Panc1 (cell line): ENCODE measurements around the gene SLC6A7. TPM values are rescaled to one million over a fixed set of nuclear protein-coding genes. Genes with fewer than 3 reads are reported as not detected.

Source experiments
- ATAC-seq: fragments of 200-7000 bp; cut with Tn5 transposase; 2 replicates; pipeline ENCODE4 v1.9.1; 2020; ENCODE audit warnings: mild to moderate bottlenecking, moderate library complexity
- BruUV-seq: library from RNA; stranded (reverse); fragments of 400-500 nt; replicated peaks from 2 replicates; lab custom pipeline; 2021; lab: Mats Ljungman, UMichigan
- CTCF ChIA-PET: fragments of 300-600 bp; sonication (Branson Sonifier 250); formaldehyde crosslinking; loops from one replicate; lab custom pipeline; 2022; ENCODE audit warnings: antibody characterized with exemption; lab: Charles Lee
- POLR2A ChIA-PET: fragments of 300-600 bp; sonication (Branson Sonifier 250); formaldehyde crosslinking; loops from one replicate; lab custom pipeline; 2022; ENCODE audit warnings: antibody characterized with exemption; lab: Charles Lee
- DNase-seq: peaks from one replicate; pipeline ENCODE4 v3.0.0-alpha.2; 2010; ENCODE audit warnings: low read depth, low spot score
- H3K27ac ChIP-seq: 2 replicates; pipeline ENCODE4 v1.5.1; 2011; ENCODE audit warnings: mild to moderate bottlenecking, low read length, inconsistent platforms
- H3K27me3 ChIP-seq: fragments of 200-500 bp; sonication (Bioruptor generic); 2 replicates; pipeline ENCODE4 v1.6.0; 2014; ENCODE audit warnings: low read length, inconsistent platforms; ENCODE audit not compliant: control insufficient read depth, insufficient read depth
- H3K36me3 ChIP-seq: fragments of 200-500 bp; sonication (Bioruptor generic); 2 replicates; pipeline ENCODE4 v1.5.1; 2014; ENCODE audit warnings: inconsistent platforms, mild to moderate bottlenecking, low read length, moderate library complexity; ENCODE audit not compliant: control insufficient read depth, insufficient read depth
- H3K4me1 ChIP-seq: 2 replicates; pipeline ENCODE4 v1.5.1; 2011; ENCODE audit warnings: inconsistent platforms, mild to moderate bottlenecking, low read length, moderate library complexity; ENCODE audit not compliant: control insufficient read depth, insufficient read depth
- H3K4me3 ChIP-seq, 2 experiments: 2 replicates each; pipeline ENCODE4 v1.5.1; 2011 to 2012; ENCODE audit warnings: low read depth in 2 of 2, low read length in 2 of 2, mild to moderate bottlenecking in 2 of 2, inconsistent platforms in 1 of 2, moderate library complexity in 1 of 2
- H3K9me3 ChIP-seq: fragments of 200-500 bp; sonication (Bioruptor generic); 2 replicates; pipeline ENCODE4 v1.5.1; 2014; ENCODE audit warnings: low read depth, mild to moderate bottlenecking, inconsistent platforms, low read length, moderate library complexity; ENCODE audit not compliant: control insufficient read depth, insufficient read depth
- POLR2AphosphoS5 ChIP-seq: IDR thresholded peaks from 2 replicates; pipeline ENCODE4 v1.6.1; 2012; ENCODE audit warnings: mild to moderate bottlenecking, low read depth, low read length, moderate library complexity
- SIN3A ChIP-seq: IDR thresholded peaks from 2 replicates; pipeline ENCODE4 v1.6.1; 2012; ENCODE audit warnings: low read depth, mild to moderate bottlenecking, low read length, moderate library complexity, borderline replicate concordance; ENCODE audit not compliant: insufficient read depth
- TCF7L2 ChIP-seq: IDR thresholded peaks from 2 replicates; pipeline ENCODE4 v1.6.1; 2011; ENCODE audit warnings: mild to moderate bottlenecking, low read depth, low read length, inconsistent platforms
- in situ Hi-C: cut with HindIII; loops from 2 replicates; pipeline ENCODE4 v1.10.0; 2016; ENCODE audit warnings: low sequenced_read_pairs, low pct_unique_long_range_greater_than_20kb
- intact Hi-C: fragments of 100-400 bp; cut with micrococcal nuclease; formaldehyde crosslinking; loops from one replicate; pipeline ENCODE4 v1.10.0; 2022; ENCODE audit not compliant: unreplicated experiment
- total RNA-seq: library from RNA; stranded (reverse); gene quantifications from one replicate; pipeline ENCODE4 v1.2.1, GENCODE V29; 2021; ENCODE audit not compliant: unreplicated experiment
- TF ChIP-seq, protein P1 (sequence below), 2 experiments: IDR thresholded peaks; 2 replicates each; pipeline ENCODE4 v1.6.1; 2011 to 2012; ENCODE audit warnings: low read depth in 2 of 2, control low read depth in 1 of 2, low read length in 1 of 2, mild to moderate bottlenecking in 1 of 2, moderate library complexity in 1 of 2; ENCODE audit not compliant: insufficient read depth in 1 of 2
- TF ChIP-seq, protein P2 (sequence below): fragments of 450-650 bp; IDR thresholded peaks from 2 replicates; pipeline ENCODE4 v1.5.1; 2017; ENCODE audit warnings: mild to moderate bottlenecking

Gene SLC6A7
- total RNA-seq, 1 experiment from 2014 or later: not detected

DNA sequence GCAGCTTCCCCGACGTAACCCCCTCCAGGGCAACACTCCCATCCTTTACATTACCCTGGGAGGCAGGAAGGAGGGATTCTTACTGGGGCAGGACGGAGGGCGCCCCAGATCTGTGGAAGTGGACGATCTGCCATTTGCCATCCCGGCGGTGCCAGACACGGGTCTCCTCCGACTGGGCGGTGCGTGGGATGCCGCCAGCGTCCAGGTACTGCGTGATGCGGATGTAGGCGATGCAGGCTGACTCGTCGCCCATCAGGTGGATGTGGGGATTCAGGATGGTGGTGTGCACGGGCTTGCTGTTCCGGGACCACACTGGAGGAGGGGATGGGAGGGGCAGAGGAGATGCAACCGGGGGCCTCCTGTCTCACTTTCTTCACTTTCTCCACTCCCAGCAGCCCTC, 33.0 kb downstream of the SLC6A7 start:
- intact Hi-C loops (loop anchor here (10.0 kb wide), 1 partner anchor 212 kb away; no protein-coding TSS in a partner anchor), in situ Hi-C loops (no loop called here)
- TF ChIP-seq TCF7L2 (no peak), POLR2AphosphoS5 (no peak), SIN3A (no peak)
- TF ChIP-seq, protein P1, sequence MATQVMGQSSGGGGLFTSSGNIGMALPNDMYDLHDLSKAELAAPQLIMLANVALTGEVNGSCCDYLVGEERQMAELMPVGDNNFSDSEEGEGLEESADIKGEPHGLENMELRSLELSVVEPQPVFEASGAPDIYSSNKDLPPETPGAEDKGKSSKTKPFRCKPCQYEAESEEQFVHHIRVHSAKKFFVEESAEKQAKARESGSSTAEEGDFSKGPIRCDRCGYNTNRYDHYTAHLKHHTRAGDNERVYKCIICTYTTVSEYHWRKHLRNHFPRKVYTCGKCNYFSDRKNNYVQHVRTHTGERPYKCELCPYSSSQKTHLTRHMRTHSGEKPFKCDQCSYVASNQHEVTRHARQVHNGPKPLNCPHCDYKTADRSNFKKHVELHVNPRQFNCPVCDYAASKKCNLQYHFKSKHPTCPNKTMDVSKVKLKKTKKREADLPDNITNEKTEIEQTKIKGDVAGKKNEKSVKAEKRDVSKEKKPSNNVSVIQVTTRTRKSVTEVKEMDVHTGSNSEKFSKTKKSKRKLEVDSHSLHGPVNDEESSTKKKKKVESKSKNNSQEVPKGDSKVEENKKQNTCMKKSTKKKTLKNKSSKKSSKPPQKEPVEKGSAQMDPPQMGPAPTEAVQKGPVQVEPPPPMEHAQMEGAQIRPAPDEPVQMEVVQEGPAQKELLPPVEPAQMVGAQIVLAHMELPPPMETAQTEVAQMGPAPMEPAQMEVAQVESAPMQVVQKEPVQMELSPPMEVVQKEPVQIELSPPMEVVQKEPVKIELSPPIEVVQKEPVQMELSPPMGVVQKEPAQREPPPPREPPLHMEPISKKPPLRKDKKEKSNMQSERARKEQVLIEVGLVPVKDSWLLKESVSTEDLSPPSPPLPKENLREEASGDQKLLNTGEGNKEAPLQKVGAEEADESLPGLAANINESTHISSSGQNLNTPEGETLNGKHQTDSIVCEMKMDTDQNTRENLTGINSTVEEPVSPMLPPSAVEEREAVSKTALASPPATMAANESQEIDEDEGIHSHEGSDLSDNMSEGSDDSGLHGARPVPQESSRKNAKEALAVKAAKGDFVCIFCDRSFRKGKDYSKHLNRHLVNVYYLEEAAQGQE (IDR thresholded peaks at IDR 0.05; ENCODE audit: insufficient read depth in 1 of 2, low read depth in 2 of 2, low read length in 1 of 2): no peak
- TF ChIP-seq, protein P2, sequence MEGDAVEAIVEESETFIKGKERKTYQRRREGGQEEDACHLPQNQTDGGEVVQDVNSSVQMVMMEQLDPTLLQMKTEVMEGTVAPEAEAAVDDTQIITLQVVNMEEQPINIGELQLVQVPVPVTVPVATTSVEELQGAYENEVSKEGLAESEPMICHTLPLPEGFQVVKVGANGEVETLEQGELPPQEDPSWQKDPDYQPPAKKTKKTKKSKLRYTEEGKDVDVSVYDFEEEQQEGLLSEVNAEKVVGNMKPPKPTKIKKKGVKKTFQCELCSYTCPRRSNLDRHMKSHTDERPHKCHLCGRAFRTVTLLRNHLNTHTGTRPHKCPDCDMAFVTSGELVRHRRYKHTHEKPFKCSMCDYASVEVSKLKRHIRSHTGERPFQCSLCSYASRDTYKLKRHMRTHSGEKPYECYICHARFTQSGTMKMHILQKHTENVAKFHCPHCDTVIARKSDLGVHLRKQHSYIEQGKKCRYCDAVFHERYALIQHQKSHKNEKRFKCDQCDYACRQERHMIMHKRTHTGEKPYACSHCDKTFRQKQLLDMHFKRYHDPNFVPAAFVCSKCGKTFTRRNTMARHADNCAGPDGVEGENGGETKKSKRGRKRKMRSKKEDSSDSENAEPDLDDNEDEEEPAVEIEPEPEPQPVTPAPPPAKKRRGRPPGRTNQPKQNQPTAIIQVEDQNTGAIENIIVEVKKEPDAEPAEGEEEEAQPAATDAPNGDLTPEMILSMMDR: no peak
- BruUV-seq: no TSS peak
- Histone ChIP-seq H3K4me1 (no peaks in the 10 kb centered on the region), H3K9me3 (no peaks in the 10 kb centered on the region), H3K36me3 (no peaks in the 10 kb centered on the region), H3K4me3 (no peak overlapping the region), H3K27ac (no peak overlapping the region), H3K27me3 (no peaks in the 10 kb centered on the region)
- DNase-seq (no peak), ATAC-seq (no peak)
- ChIA-PET POLR2A (no interaction called here), CTCF (no interaction called here)

DNA sequence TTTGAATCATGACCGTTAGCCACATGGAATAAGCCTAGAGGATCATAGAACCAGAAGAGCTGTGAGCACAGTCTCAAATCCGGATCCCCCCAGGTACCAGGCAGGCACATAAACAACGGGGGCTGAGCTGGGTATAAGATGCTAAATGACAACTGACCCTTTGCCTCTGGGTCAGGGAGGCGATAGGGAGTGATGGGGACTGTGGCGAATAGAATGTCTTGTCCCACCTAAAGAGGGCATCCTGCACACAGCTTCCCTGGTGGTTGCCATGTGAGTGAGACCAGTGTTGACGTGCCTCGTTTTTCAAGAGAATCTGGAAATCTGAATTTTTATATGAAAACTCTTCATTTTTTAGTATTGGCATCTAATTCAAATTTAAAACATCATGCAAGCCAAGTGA, 33.6 kb downstream of the SLC6A7 start:
- BruUV-seq: no TSS peak
- H3K4me3 ChIP-seq: no peak overlapping the region
- DNase-seq: no peak
- H3K4me1 ChIP-seq: no peaks in the 10 kb centered on the region
- ChIA-PET CTCF (no interaction called here), POLR2A (interaction anchor here (0.7 kb wide), 1 partner anchor 199 kb away, joined by 3 read pairs; no protein-coding TSS in a partner anchor)
- H3K27ac ChIP-seq: no peak overlapping the region
- TF ChIP-seq TCF7L2 (no peak), POLR2AphosphoS5 (no peak), SIN3A (no peak)
- TF ChIP-seq, protein P1 (IDR thresholded peaks at IDR 0.05; ENCODE audit: insufficient read depth in 1 of 2, low read depth in 2 of 2, low read length in 1 of 2): no peak
- TF ChIP-seq, protein P2: no peak
- H3K36me3 ChIP-seq: no peaks in the 10 kb centered on the region
- no peak for ATAC-seq
- in situ Hi-C loops: no loop called here
- no peaks in the 10 kb centered on the region for H3K9me3 ChIP-seq
- intact Hi-C loops: loop anchor here (10.0 kb wide), 1 partner anchor 211 kb away; no protein-coding TSS in a partner anchor
- no peaks in the 10 kb centered on the region for H3K27me3 ChIP-seq
